Kidney epithelial cell (primary cell): Measurements from ENCODE around the gene PLXNA1. TPM values are rescaled to one million over a fixed set of nuclear protein-coding genes. Genes with fewer than 3 reads are reported as not detected.

Experiments used
- DNase-seq: peaks from one replicate; pipeline ENCODE4 v3.0.0-alpha.2; 2010; ENCODE audit warnings: low read depth
- H3K27me3 ChIP-seq: 2 replicates; pipeline ENCODE4 v1.6.0; 2011; ENCODE audit warnings: low read length; ENCODE audit not compliant: control insufficient read depth, insufficient read depth
- H3K36me3 ChIP-seq: 2 replicates; pipeline ENCODE4 v1.5.1; 2011; ENCODE audit warnings: low read length; ENCODE audit not compliant: control insufficient read depth, insufficient read depth
- H3K4me3 ChIP-seq: 2 replicates; pipeline ENCODE4 v1.5.1; 2011; ENCODE audit warnings: low read depth, mild to moderate bottlenecking, control low read depth, low read length
- CTCF ChIP-seq: IDR thresholded peaks from 2 replicates; pipeline ENCODE4 v1.5.1; 2011; ENCODE audit warnings: mild to moderate bottlenecking, moderate library complexity, low read length, control low read depth, inconsistent platforms; ENCODE audit not compliant: insufficient read depth, poor library complexity, severe bottlenecking
- total RNA-seq: library from RNA; depleted of rRNA; stranded (reverse); fragments of >200 nt; gene quantifications from 2 replicates; pipeline ENCODE4 v1.2.3, GENCODE V29; 2015

Gene PLXNA1
- total RNA-seq, 1 donor from 2014 or later: 54.3 TPM

- peak overlapping the region; percentile 77 for H3K4me3 ChIP-seq
- no peaks in the 10 kb centered on the region for H3K36me3 ChIP-seq
- no peak for DNase-seq
- no peak for TF ChIP-seq CTCF
- peaks cover 4% of the 10 kb centered on the region for H3K27me3 ChIP-seq
Observed at GRCh38 chr3:126984391-126985131, 1.6 kb downstream of the PLXNA1 start.

DNA sequence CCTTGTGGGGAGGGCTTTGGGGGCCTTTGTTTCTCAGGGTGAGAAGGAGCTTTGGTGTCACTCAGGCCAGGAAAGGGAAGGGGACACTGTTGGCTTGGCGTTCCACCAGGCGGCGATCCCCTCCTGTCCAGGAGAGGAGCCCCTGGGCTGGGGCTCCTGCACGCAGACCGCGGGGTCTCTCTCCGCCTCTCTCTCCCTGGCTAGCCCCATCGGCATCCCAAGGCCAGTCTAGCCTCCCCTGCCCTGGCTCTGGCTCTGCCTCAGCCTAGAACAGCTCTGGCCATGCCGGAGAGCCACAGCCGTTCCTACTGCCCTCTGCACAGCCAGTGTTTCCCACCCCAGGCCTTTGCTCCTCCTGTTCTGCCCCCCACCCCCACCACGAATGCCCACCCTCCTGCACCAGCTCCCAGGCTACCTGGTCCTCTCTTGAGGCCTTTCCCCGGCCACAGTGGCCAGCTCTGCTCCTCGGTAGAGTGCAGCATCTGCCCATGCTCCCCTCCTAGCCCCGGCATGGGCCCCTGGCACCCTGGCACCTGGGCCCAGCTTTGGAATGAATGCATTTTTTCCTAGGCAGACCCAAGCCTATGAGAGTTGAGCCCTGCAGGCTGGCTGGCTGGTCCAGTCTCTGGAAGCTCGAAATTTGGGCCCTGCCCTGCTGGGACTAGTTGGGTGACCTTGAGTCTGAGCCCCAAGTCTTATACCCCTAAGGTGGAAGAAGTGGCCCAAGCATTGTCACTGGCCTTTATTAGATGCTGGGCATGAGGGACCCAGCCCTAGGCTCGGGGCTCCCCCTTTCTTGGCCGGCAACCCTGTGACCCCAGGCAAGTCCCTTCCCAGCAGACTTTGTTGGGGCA is 2.4 kb downstream of the PLXNA1 start:
- Histone ChIP-seq H3K4me3 (no peak overlapping the region), H3K27me3 (no peaks in the 10 kb centered on the region), H3K36me3 (no peaks in the 10 kb centered on the region)
- no peak for TF ChIP-seq CTCF
- no peak for DNase-seq

DNA sequence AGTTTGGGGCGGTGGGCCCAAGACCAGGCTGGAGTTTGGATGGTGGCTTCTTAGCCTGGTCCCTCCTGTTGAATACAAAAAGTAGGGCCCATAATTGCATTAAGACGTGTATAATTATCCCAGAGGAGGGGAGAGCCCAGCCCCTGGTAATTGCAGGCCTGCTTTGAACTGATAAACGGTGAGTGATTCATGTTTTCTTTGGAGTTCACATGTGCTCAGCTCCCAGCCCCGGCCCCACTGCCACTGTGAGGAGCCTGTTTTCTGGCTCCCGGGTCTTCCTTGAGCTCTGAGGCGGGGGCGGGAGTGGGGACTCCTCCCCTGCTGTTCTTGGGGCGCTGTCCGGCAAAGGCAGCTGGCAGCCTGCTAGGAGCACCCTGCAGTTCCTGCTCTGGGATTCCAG is 3.1 kb downstream of the PLXNA1 start:
- Histone ChIP-seq H3K27me3 (no peaks in the 10 kb centered on the region), H3K4me3 (no peak overlapping the region), H3K36me3 (no peaks in the 10 kb centered on the region)
- TF ChIP-seq CTCF: no peak
- DNase-seq: no peak

DNA sequence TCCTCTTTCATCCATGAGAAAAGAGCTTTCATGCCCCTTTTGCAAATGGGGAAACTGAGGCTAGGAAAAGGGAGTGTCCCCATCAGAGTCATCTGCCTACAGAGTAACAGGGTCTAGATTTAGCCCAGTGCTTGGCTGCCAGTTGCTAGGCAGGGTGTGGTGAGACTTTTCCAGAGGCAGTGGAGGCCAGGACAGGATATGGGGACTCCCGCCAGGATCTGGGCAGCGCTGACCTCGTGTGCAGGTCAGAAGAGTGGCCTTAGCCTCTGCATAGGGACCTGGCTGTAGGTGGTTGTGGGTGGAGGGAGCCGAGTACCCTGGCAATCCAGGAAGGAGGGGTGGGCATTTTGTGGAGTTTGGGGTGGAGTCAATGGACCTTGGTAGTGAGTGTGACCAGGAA is 4.2 kb downstream of the PLXNA1 start:
- H3K36me3 ChIP-seq: no peaks in the 10 kb centered on the region

GRCh38 chr3:126987596-126987995 is 4.7 kb downstream of the PLXNA1 start:
- TF ChIP-seq CTCF: no peak
- no peaks in the 10 kb centered on the region for H3K36me3 ChIP-seq
- H3K4me3 ChIP-seq: no peak overlapping the region
- no peaks in the 10 kb centered on the region for H3K27me3 ChIP-seq
- no peak for DNase-seq

More for the DNA sequence above, 4.2 kb downstream of the PLXNA1 start:
- no peak overlapping the region for H3K4me3 ChIP-seq
- no peaks in the 10 kb centered on the region for H3K27me3 ChIP-seq
- no peak for DNase-seq
- TF ChIP-seq CTCF: no peak
